Keratinocyte (primary cell): ENCODE data around the gene PCK2. TPM values are rescaled to one million over a fixed set of nuclear protein-coding genes. Genes with fewer than 3 reads are reported as not detected.

Experiments used
- DNase-seq: peaks from one replicate; pipeline ENCODE4 v3.0.0-alpha.2; 2011; ENCODE audit warnings: low read depth, missing footprints, low spot score
- FAIRE-seq: peaks from 2 replicates; lab custom pipeline; 2011; peaks lifted over from hg19 to GRCh38; lab: Jason Lieb, UNC
- H2AFZ ChIP-seq: 2 replicates; pipeline ENCODE4 v1.6.0; 2012; ENCODE audit warnings: low read length, control low read depth, inconsistent platforms; ENCODE audit not compliant: control insufficient read depth
- H3K27ac ChIP-seq: 2 replicates; pipeline ENCODE4 v1.5.1; 2011; ENCODE audit warnings: low read length; ENCODE audit not compliant: control insufficient read depth, insufficient read depth
- H3K27me3 ChIP-seq: 3 replicates; pipeline ENCODE4 v1.6.0; 2011; ENCODE audit warnings: low read length; ENCODE audit not compliant: control insufficient read depth, insufficient read depth; ENCODE audit errors: extremely low read depth
- H3K36me3 ChIP-seq, 2 experiments: 2 replicates in 1 of 2; 3 replicates in 1 of 2; pipeline ENCODE4 v1.5.1; 2011; ENCODE audit warnings: low read length in 2 of 2, mild to moderate bottlenecking in 1 of 2; ENCODE audit not compliant: control insufficient read depth in 2 of 2, insufficient read depth in 2 of 2; ENCODE audit errors: extremely low read depth in 1 of 2
- H3K4me1 ChIP-seq: 3 replicates; pipeline ENCODE4 v1.5.1; 2011; ENCODE audit warnings: low read length; ENCODE audit not compliant: control insufficient read depth, insufficient read depth; ENCODE audit errors: extremely low read depth
- H3K4me2 ChIP-seq: 3 replicates; pipeline ENCODE4 v1.6.0; 2011; ENCODE audit warnings: low read depth, low read length; ENCODE audit not compliant: control insufficient read depth, insufficient read depth; ENCODE audit errors: extremely low read depth
- H3K4me3 ChIP-seq, 3 experiments: fragments of 200-600 bp in 1 of 3; sonication (generic) in 1 of 3; 2 replicates in 2 of 3; 3 replicates in 1 of 3; pipeline ENCODE4 v1.5.1; 2011 to 2016; ENCODE audit warnings: low read length in 3 of 3, mild to moderate bottlenecking in 3 of 3, control low read depth in 2 of 3, inconsistent platforms in 1 of 3, low read depth in 1 of 3, mixed read lengths in 1 of 3, mixed run types in 1 of 3, moderate library complexity in 1 of 3; ENCODE audit not compliant: control insufficient read depth in 2 of 3, insufficient read depth in 2 of 3; ENCODE audit errors: extremely low read depth in 1 of 3
- H3K79me2 ChIP-seq: 2 replicates; pipeline ENCODE4 v1.6.0; 2012; ENCODE audit warnings: low read length; ENCODE audit not compliant: control insufficient read depth, insufficient read depth
- H3K9ac ChIP-seq: 3 replicates; pipeline ENCODE4 v1.6.0; 2011; ENCODE audit warnings: low read length; ENCODE audit not compliant: control insufficient read depth, insufficient read depth; ENCODE audit errors: extremely low read depth
- H3K9me1 ChIP-seq: 3 replicates; pipeline ENCODE4 v1.6.0; 2011; ENCODE audit warnings: low read length; ENCODE audit not compliant: control insufficient read depth, insufficient read depth; ENCODE audit errors: extremely low read depth
- H3K9me3 ChIP-seq: 2 replicates; pipeline ENCODE4 v1.5.1; 2012; ENCODE audit warnings: low read depth, low read length; ENCODE audit not compliant: control insufficient read depth
- H4K20me1 ChIP-seq: 3 replicates; pipeline ENCODE4 v1.6.0; 2011; ENCODE audit warnings: low read length; ENCODE audit not compliant: control insufficient read depth, insufficient read depth; ENCODE audit errors: extremely low read depth
- CTCF ChIP-seq, 3 experiments: IDR thresholded peaks in 1 of 3; conservative IDR thresholded peaks in 1 of 3; optimal IDR thresholded peaks in 1 of 3; 2 replicates in 2 of 3; 3 replicates in 1 of 3; pipeline versions ENCODE3 to v1.5.1; 2011; ENCODE audit warnings: low read length in 3 of 3, mild to moderate bottlenecking in 3 of 3, moderate library complexity in 2 of 3, control low read depth in 1 of 3, inconsistent platforms in 1 of 3; ENCODE audit not compliant: insufficient read depth in 2 of 3; ENCODE audit errors: extremely low read depth in 1 of 3
- EZH2 ChIP-seq: IDR thresholded peaks from one replicate; pipeline ENCODE4 v1.6.1; 2012; ENCODE audit warnings: inconsistent platforms, mild to moderate bottlenecking, low read length, moderate library complexity
- dilution Hi-C: fragments of 300-500 bp; cut with MboI; formaldehyde crosslinking; loops from one replicate; pipeline ENCODE4 v1.7.0; 2020; ENCODE audit warnings: low sequenced_read_pairs; ENCODE audit not compliant: extremely low pct_ligation_motif_present
- polyA plus RNA-seq, 5 experiments: library from polyadenylated mRNA; depleted of rRNA in 3 of 5; stranded (reverse) in 3 of 5; stranded (forward) in 1 of 5; unstranded in 1 of 5; fragments of >200 nt; gene quantifications; 1 replicate in 1 of 5; 2 replicates in 3 of 5; 3 replicates in 1 of 5; pipeline versions ENCODE4 v1.2.1 to v1.2.3, GENCODE V29; 2011 to 2012; ENCODE audit warnings: missing spikeins in 2 of 5, low read depth in 1 of 5, low replicate concordance in 1 of 5

PCK2 gene
- polyA plus RNA-seq, 1 donor (not counting 4 experiments of a cell fraction or from before 2014, with no cell fraction given) = 16.6 TPM

GRCh38 chr14:24072881-24073877 is 20.9 kb upstream of the PCK2 start:
- H3K4me1 ChIP-seq = no peaks in the 10 kb centered on the region
- H3K27me3 ChIP-seq = peaks cover 27% of the 10 kb centered on the region
- H2AFZ ChIP-seq = no peak overlapping the region
- no peak overlapping the region for H3K4me2 ChIP-seq
- no peak for TF ChIP-seq EZH2
- no peak for TF ChIP-seq CTCF (optimal IDR thresholded peaks at IDR 0.05 in 1 of 3, IDR thresholded peaks at IDR 0.05 in 1 of 3, conservative IDR thresholded peaks at IDR 0.05 in 1 of 3; ENCODE audit: extremely low read depth in 1 of 3, insufficient read depth in 2 of 3, low read length in 3 of 3)
- no peak for FAIRE-seq
- dilution Hi-C loops = no loop called here
- no peaks in the 10 kb centered on the region for H4K20me1 ChIP-seq
- DNase-seq = no peak
- H3K27ac ChIP-seq = no peak overlapping the region
- no peaks in the 10 kb centered on the region for H3K9me1 ChIP-seq
- no peaks in the 10 kb centered on the region for H3K36me3 ChIP-seq
- H3K4me3 ChIP-seq = no peak overlapping the region
- no peaks in the 10 kb centered on the region for H3K79me2 ChIP-seq
- H3K9me3 ChIP-seq = no peaks in the 10 kb centered on the region
- H3K9ac ChIP-seq = no peak overlapping the region

GRCh38 chr14:24074625-24075484 is 19.3 kb upstream of the PCK2 start:
- Histone ChIP-seq H3K9ac (no peak overlapping the region), H3K27ac (no peak overlapping the region), H3K79me2 (no peaks in the 10 kb centered on the region), H3K4me3 (no peak overlapping the region), H3K9me1 (no peaks in the 10 kb centered on the region), H3K27me3 (peaks cover 27% of the 10 kb centered on the region), H3K36me3 (no peaks in the 10 kb centered on the region), H2AFZ (no peak overlapping the region), H3K4me2 (no peak overlapping the region), H3K9me3 (no peaks in the 10 kb centered on the region), H4K20me1 (no peaks in the 10 kb centered on the region), H3K4me1 (no peaks in the 10 kb centered on the region)
- DNase-seq = no peak
- FAIRE-seq = no peak
- dilution Hi-C loops = no loop called here
- no peak for TF ChIP-seq CTCF (optimal IDR thresholded peaks at IDR 0.05 in 1 of 3, IDR thresholded peaks at IDR 0.05 in 1 of 3, conservative IDR thresholded peaks at IDR 0.05 in 1 of 3; ENCODE audit: extremely low read depth in 1 of 3, insufficient read depth in 2 of 3, low read length in 3 of 3)
- TF ChIP-seq EZH2 = no peak
